DND-41 (cell line): ENCODE results near the gene CNTN5.

Experiments
- ATAC-seq: fragments of 200-7000 bp; cut with Tn5 transposase; 3 replicates; pipeline ENCODE4 v1.9.1; 2021; ENCODE audit warnings: low read depth; ENCODE audit not compliant: insufficient read depth
- DNase-seq: peaks from one replicate; pipeline ENCODE4 v3.0.0-alpha.2; 2020
- H2AFZ ChIP-seq: 2 replicates; pipeline ENCODE4 v1.6.0; 2012; ENCODE audit warnings: low read depth, low read length
- H3K27ac ChIP-seq: 2 replicates; pipeline ENCODE4 v1.5.1; 2012; ENCODE audit warnings: low read length, inconsistent platforms
- H3K27me3 ChIP-seq: fragments of 200-600 bp; sonication (generic); 2 replicates; pipeline ENCODE4 v1.6.0; 2012; ENCODE audit warnings: low read length, mild to moderate bottlenecking, inconsistent platforms; ENCODE audit not compliant: insufficient read depth, poor library complexity
- H3K36me3 ChIP-seq: 2 replicates; pipeline ENCODE4 v1.5.1; 2012; ENCODE audit warnings: low read length, inconsistent platforms; ENCODE audit not compliant: insufficient read depth
- H3K4me1 ChIP-seq: 2 replicates; pipeline ENCODE4 v1.5.1; 2012; ENCODE audit warnings: mild to moderate bottlenecking, low read length; ENCODE audit not compliant: insufficient read depth
- H3K4me2 ChIP-seq: 2 replicates; pipeline ENCODE4 v1.6.0; 2012; ENCODE audit warnings: mild to moderate bottlenecking, moderate library complexity, low read length, inconsistent platforms; ENCODE audit not compliant: insufficient read depth
- H3K4me3 ChIP-seq, 2 experiments: fragments of 200-600 bp in 1 of 2; shearing (Covaris generic) in 1 of 2; 2 replicates each; pipeline ENCODE4 v1.5.1; 2012 to 2016; ENCODE audit warnings: inconsistent platforms in 2 of 2, low read length in 2 of 2, mild to moderate bottlenecking in 2 of 2, low read depth in 1 of 2, moderate library complexity in 1 of 2
- H3K79me2 ChIP-seq: 2 replicates; pipeline ENCODE4 v1.6.0; 2012; ENCODE audit warnings: low read length, inconsistent platforms; ENCODE audit not compliant: insufficient read depth
- H3K9ac ChIP-seq: 2 replicates; pipeline ENCODE4 v1.6.0; 2012; ENCODE audit warnings: low read depth, mild to moderate bottlenecking, inconsistent platforms, low read length, moderate library complexity
- H3K9me3 ChIP-seq: 2 replicates; pipeline ENCODE4 v1.5.1; 2012; ENCODE audit warnings: low read length, moderate library complexity, mild to moderate bottlenecking, inconsistent platforms; ENCODE audit not compliant: insufficient read depth, severe bottlenecking
- H4K20me1 ChIP-seq: 2 replicates; pipeline ENCODE4 v1.6.0; 2012; ENCODE audit warnings: low read length; ENCODE audit not compliant: insufficient read depth
- EZH2 ChIP-seq: IDR thresholded peaks from 3 replicates; pipeline ENCODE4 v1.6.1; 2012; ENCODE audit warnings: borderline replicate concordance, low read depth, mild to moderate bottlenecking, moderate library complexity, low read length, inconsistent platforms; ENCODE audit not compliant: severe bottlenecking
- TF ChIP-seq, protein P1 (sequence below): IDR thresholded peaks from 2 replicates; pipeline ENCODE4 v1.5.1; 2012; ENCODE audit warnings: borderline replicate concordance, low read length, moderate library complexity, mild to moderate bottlenecking; ENCODE audit not compliant: poor library complexity, severe bottlenecking; ENCODE audit errors: extremely low read depth

The CNTN5 gene

DNA sequence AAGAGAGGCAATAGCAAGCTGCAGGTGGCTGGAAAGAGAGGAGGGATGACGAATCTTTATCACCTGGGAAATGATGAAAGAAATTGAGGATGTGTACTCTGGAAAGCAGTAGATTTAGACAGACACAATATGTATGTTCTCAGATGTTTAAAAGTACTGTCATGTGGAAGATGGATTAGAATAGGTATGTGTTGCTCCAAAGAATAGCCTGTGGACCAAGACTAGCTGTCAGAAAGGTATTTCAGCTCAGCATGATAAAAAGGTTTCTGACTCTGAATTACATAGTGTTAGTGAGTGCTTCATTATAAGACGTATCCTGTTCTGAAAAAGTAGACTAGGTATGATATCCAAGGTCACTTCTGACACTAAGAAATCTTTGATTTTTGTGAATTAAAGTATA lies 322.4 kb downstream of the CNTN5 start:
- no peak for TF ChIP-seq EZH2
- Histone ChIP-seq H2AFZ (no peak overlapping the region), H3K27me3 (no peaks in the 10 kb centered on the region), H3K36me3 (no peaks in the 10 kb centered on the region), H3K4me3 (no peak overlapping the region), H3K9ac (no peak overlapping the region), H3K27ac (no peak overlapping the region), H3K4me2 (no peak overlapping the region), H3K79me2 (no peaks in the 10 kb centered on the region), H4K20me1 (no peaks in the 10 kb centered on the region), H3K9me3 (no peaks in the 10 kb centered on the region), H3K4me1 (no peaks in the 10 kb centered on the region)
- ATAC-seq (no peak), DNase-seq (no peak)

DNA sequence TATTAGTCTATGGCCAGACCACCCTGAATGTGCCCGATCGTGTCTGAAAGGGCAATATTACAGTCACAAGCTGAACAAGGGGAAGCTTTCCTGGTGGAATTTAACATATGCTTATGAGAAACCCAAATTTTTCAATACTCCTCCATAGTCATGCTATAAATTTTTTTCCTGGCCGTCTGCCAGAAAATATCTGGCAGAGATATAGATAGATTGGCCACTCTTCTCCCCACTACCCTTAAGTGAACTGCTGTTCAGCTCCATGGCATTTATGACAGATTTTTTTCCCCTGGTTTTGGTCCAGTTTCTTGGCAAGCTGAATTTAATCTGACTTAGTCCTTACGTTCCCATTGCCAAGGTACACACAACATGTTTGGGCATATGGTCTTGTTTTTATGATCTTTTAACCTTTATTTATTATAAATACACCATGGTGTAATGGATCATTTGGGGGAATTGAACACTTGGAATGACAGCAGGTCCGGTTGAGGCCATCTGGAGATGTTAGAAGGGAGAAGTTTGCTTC lies 328.5 kb downstream of the CNTN5 start:
- Histone ChIP-seq H3K79me2 (no peaks in the 10 kb centered on the region), H3K4me2 (no peak overlapping the region), H3K9ac (no peak overlapping the region), H4K20me1 (no peaks in the 10 kb centered on the region), H3K36me3 (no peaks in the 10 kb centered on the region), H3K4me1 (no peaks in the 10 kb centered on the region), H3K9me3 (no peaks in the 10 kb centered on the region), H2AFZ (no peak overlapping the region), H3K27me3 (no peaks in the 10 kb centered on the region), H3K27ac (no peak overlapping the region), H3K4me3 (no peak overlapping the region)
- DNase-seq (no peak), ATAC-seq (no peak)
- TF ChIP-seq, protein P1, sequence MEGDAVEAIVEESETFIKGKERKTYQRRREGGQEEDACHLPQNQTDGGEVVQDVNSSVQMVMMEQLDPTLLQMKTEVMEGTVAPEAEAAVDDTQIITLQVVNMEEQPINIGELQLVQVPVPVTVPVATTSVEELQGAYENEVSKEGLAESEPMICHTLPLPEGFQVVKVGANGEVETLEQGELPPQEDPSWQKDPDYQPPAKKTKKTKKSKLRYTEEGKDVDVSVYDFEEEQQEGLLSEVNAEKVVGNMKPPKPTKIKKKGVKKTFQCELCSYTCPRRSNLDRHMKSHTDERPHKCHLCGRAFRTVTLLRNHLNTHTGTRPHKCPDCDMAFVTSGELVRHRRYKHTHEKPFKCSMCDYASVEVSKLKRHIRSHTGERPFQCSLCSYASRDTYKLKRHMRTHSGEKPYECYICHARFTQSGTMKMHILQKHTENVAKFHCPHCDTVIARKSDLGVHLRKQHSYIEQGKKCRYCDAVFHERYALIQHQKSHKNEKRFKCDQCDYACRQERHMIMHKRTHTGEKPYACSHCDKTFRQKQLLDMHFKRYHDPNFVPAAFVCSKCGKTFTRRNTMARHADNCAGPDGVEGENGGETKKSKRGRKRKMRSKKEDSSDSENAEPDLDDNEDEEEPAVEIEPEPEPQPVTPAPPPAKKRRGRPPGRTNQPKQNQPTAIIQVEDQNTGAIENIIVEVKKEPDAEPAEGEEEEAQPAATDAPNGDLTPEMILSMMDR, result no peak
- TF ChIP-seq EZH2, result no peak

DNA sequence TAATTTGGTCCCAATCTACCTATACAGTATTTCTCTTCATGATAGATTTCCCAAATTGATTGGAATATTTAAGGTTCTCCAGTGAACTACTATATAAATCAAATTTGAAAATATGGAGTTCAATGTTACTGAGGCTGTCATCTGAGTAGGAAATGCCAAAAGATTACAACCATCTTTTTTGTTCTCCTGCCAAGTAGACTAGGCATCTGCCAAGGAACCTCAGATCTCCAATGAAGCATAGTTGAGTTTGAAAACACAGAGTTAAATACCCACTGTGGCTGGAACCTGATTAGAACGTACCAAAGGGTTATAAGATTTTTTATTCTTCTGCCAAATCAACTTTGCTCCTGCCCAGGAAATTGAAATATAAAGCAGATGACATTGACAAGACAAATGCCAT lies 330.9 kb downstream of the CNTN5 start:
- Histone ChIP-seq H3K36me3 (no peaks in the 10 kb centered on the region), H3K27me3 (no peaks in the 10 kb centered on the region), H3K9me3 (no peaks in the 10 kb centered on the region), H3K4me1 (no peaks in the 10 kb centered on the region), H3K9ac (no peak overlapping the region), H3K79me2 (no peaks in the 10 kb centered on the region), H4K20me1 (no peaks in the 10 kb centered on the region), H2AFZ (no peak overlapping the region), H3K4me3 (no peak overlapping the region), H3K4me2 (no peak overlapping the region), H3K27ac (no peak overlapping the region)
- no peak for DNase-seq
- no peak for TF ChIP-seq EZH2
- TF ChIP-seq, protein P1, result no peak
- ATAC-seq, result no peak

DNA sequence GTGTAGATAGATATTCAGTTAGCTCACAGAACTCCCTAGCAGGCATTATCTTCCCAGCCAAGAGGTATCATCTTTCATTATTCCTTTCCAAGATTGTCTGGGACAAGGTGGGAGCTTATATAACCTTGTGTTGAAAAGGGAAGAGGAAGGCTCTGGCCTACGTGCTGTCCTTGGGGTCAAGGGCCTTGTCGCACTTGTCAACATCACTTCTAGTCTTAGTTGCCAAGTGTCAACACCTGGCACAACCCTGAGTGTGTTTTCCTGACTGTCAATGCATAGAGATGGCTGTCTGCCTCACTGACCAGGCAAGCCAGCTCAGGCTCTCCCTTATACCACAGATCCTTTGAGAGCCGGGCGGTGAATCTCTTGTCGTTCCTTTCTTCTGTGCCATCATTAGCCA lies 331.9 kb downstream of the CNTN5 start:
- Histone ChIP-seq H3K27ac (no peak overlapping the region), H3K4me2 (no peak overlapping the region), H3K4me3 (no peak overlapping the region), H2AFZ (no peak overlapping the region), H3K9ac (no peak overlapping the region), H3K79me2 (no peaks in the 10 kb centered on the region), H4K20me1 (no peaks in the 10 kb centered on the region), H3K9me3 (no peaks in the 10 kb centered on the region), H3K27me3 (no peaks in the 10 kb centered on the region), H3K4me1 (no peaks in the 10 kb centered on the region), H3K36me3 (no peaks in the 10 kb centered on the region)
- TF ChIP-seq EZH2, result no peak
- TF ChIP-seq, protein P1, result no peak
- no peak for DNase-seq
- ATAC-seq, result no peak
